HepG2 (cell line): ENCODE data around the gene ABHD17A. TPM values are rescaled to one million over a fixed set of nuclear protein-coding genes. Genes with fewer than 3 reads are reported as not detected.

ENCODE experiments used
- ARHGAP35 ChIP-seq: sonication (generic); formaldehyde crosslinking; IDR thresholded peaks from 2 replicates; pipeline ENCODE4 v1.9.0; 2022; ENCODE audit warnings: mild to moderate bottlenecking, inconsistent platforms, moderate library complexity, missing genetic modification reagents, borderline replicate concordance
- DNMT1 ChIP-seq: sonication (generic); formaldehyde crosslinking; IDR thresholded peaks from 2 replicates; pipeline ENCODE4 v1.5.1; 2020; ENCODE audit warnings: mild to moderate bottlenecking, missing genetic modification reagents
- IRF2 ChIP-seq: IDR thresholded peaks from 2 replicates; pipeline ENCODE4 v1.6.1; 2018; ENCODE audit warnings: missing genetic modification reagents, missing compliant biosample characterization
- TBX3 ChIP-seq: fragments of 450-650 bp; IDR thresholded peaks from 2 replicates; pipeline ENCODE4 v1.6.1; 2017; ENCODE audit warnings: antibody characterized with exemption, mild to moderate bottlenecking, inconsistent platforms, borderline replicate concordance
- ZNF251 ChIP-seq: sonication (generic); formaldehyde crosslinking; IDR thresholded peaks from 2 replicates; pipeline ENCODE4 v1.9.0; 2021; ENCODE audit warnings: mild to moderate bottlenecking, missing genetic modification reagents
- ZNF547 ChIP-seq: sonication (generic); formaldehyde crosslinking; IDR thresholded peaks from 2 replicates; pipeline ENCODE4 v1.5.1; 2020; ENCODE audit warnings: mild to moderate bottlenecking, missing genetic modification reagents
- ZNF557 ChIP-seq: sonication (generic); formaldehyde crosslinking; IDR thresholded peaks from 2 replicates; pipeline ENCODE4 v1.4.0; 2020; ENCODE audit warnings: missing genetic modification reagents
- ZSCAN9 ChIP-seq: IDR thresholded peaks from 2 replicates; pipeline ENCODE4 v1.6.1; 2016; ENCODE audit warnings: borderline replicate concordance
- polyA plus RNA-seq, 8 experiments: library from polyadenylated mRNA; depleted of rRNA in 3 of 8; stranded (reverse) in 7 of 8; unstranded in 1 of 8; fragments of >200 nt; fragmentation: Illumina TruSeq in 4 of 8; extraction: Trizol in 4 of 8; gene quantifications; 2 replicates each; pipeline versions ENCODE4 v1.2.1 to v1.2.3, GENCODE V29; 2011 to 2016; ENCODE audit warnings: low read depth in 4 of 8, missing spikeins in 1 of 8, mixed read lengths in 1 of 8; ENCODE audit not compliant: insufficient read depth in 1 of 8
- total RNA-seq, 5 experiments: library from RNA; depleted of rRNA; stranded (reverse); fragments of >200 nt; fragmentation: Illumina TruSeq; extraction: Trizol; gene quantifications; 2 replicates each; pipeline ENCODE4 v1.2.3, GENCODE V29; 2016; ENCODE audit warnings: low read depth in 1 of 5
- TF ChIP-seq, protein P1 (sequence below): IDR thresholded peaks from 2 replicates; pipeline ENCODE4 v1.6.1; 2016; ENCODE audit warnings: missing biosample characterization, missing genetic modification reagents, low read depth
- TF ChIP-seq, protein P2 (sequence below): sonication (generic); formaldehyde crosslinking; IDR thresholded peaks from 2 replicates; pipeline ENCODE4 v1.8.1; 2023; ENCODE audit warnings: mild to moderate bottlenecking, moderate library complexity, missing genetic modification reagents
- TF ChIP-seq, protein P3 (sequence below): sonication (generic); formaldehyde crosslinking; IDR thresholded peaks from 2 replicates; pipeline ENCODE4 v1.5.0; 2020; ENCODE audit warnings: missing genetic modification reagents
- TF ChIP-seq, protein P4 (sequence below): sonication (generic); formaldehyde crosslinking; IDR thresholded peaks from 2 replicates; pipeline ENCODE4 v1.5.0; 2020; ENCODE audit warnings: mild to moderate bottlenecking, missing genetic modification reagents
- TF ChIP-seq, protein P5 (sequence below): sonication (generic); formaldehyde crosslinking; IDR thresholded peaks from 2 replicates; pipeline ENCODE4 v1.4.0; 2020; ENCODE audit warnings: mild to moderate bottlenecking, missing genetic modification reagents
- TF ChIP-seq, protein P6 (sequence below): sonication (generic); formaldehyde crosslinking; IDR thresholded peaks from 2 replicates; pipeline ENCODE4 v1.5.0; 2020; ENCODE audit warnings: mild to moderate bottlenecking, missing genetic modification reagents, borderline replicate concordance

Gene ABHD17A
- total and polyA plus RNA-seq, 2 of the 13 experiments (the other 11 are each of a cell fraction or from before 2014, with no cell fraction given), result 27.7 to 40.8 TPM

DNA sequence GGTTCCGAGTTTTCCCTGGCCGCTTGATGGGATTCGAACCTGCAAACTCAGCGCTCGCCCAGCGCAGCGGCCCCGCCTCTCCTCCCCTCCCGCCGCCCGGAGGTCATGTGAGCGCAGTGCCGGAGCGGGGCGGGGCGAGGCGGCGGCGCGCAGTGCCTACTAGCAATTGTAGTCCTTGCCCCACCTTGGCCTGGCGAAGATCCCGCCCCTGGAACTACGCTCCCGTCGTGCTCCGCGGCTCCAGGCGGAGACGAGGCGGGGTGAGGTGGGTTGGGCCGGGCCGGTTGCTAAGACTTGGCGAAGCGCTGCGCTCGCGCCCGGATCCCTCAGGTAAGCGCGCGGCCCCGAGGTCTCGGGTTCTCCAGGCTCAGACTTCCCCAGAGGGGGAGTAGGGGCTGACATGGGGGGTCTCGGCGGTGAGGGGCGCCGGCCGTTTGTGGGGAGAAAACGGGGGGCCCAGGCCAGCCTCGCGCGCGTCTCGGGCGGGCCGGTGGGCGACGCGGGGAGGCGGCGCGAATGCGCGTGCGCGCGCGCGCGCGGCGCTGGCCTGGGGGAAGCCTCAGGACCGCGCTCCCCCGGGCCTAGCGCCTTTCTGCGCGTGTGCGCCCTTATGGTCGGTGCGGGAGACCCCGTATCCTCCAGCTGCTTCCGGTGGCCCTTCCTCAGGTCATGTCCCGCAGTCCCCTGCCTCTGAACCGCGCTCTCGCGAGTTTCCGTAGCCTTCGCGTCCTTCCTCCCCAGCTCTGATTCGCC is 20.0 kb upstream of the ABHD17A start, which contains the start of the genes ADAT3 and SCAMP4 (continued):
- TF ChIP-seq ZNF557 (CRISPR knock-in tag), result no peak
- TF ChIP-seq, protein P1, sequence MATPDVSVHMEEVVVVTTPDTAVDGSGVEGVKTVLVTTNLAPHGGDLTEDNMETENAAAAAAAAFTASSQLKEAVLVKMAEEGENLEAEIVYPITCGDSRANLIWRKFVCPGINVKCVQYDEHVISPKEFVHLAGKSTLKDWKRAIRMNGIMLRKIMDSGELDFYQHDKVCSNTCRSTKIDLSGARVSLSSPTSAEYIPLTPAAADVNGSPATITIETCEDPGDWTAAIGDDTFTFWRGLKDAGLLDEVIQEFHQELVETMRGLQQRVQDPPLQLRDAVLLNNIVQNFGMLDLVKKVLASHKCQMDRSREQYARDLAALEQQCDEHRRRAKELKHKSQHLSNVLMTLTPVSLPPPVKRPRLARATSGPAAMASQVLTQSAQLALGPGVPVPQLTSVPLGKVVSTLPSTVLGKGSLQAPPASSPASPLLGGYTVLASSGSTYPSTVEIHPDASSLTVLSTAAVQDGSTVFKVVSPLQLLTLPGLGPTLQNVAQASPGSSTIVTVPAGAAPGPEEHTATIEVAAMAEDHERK (CRISPR knock-in tag), result peak; percentile 76
- peak; percentile 3; the same call in 1 of the 2 replicates for TF ChIP-seq ZNF547
- no peak for TF ChIP-seq ZSCAN9 (CRISPR knock-in tag)
- TF ChIP-seq, protein P2, sequence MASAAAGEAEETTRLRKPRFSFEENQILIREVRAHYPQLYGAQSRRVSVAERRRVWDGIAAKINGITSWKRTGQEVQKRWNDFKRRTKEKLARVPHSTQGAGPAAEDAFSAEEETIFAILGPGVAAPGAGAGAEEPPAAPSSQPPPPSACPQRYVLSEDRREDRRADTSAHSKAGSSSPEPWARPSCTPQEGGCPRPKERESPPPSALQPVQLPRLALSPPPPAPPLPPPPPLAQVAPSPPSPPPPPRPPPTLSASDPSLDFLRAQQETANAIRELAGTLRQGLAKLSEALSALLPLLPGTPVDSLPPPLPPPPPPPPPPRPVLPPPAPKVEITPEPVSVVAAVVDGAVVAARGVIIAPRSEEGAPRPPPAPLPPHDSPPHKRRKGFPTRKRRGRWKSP (CRISPR knock-in tag), result peak; percentile 85; the same call in 1 of the 2 replicates
- peak; percentile 35; the same call in 1 of the 2 replicates for TF ChIP-seq DNMT1 (CRISPR knock-in tag)
- TF ChIP-seq, protein P3, sequence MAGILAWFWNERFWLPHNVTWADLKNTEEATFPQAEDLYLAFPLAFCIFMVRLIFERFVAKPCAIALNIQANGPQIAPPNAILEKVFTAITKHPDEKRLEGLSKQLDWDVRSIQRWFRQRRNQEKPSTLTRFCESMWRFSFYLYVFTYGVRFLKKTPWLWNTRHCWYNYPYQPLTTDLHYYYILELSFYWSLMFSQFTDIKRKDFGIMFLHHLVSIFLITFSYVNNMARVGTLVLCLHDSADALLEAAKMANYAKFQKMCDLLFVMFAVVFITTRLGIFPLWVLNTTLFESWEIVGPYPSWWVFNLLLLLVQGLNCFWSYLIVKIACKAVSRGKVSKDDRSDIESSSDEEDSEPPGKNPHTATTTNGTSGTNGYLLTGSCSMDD, result no peak
- TF ChIP-seq ZNF251 (CRISPR knock-in tag), result no peak; the same call in 1 of the 2 replicates
- TF ChIP-seq, protein P4, sequence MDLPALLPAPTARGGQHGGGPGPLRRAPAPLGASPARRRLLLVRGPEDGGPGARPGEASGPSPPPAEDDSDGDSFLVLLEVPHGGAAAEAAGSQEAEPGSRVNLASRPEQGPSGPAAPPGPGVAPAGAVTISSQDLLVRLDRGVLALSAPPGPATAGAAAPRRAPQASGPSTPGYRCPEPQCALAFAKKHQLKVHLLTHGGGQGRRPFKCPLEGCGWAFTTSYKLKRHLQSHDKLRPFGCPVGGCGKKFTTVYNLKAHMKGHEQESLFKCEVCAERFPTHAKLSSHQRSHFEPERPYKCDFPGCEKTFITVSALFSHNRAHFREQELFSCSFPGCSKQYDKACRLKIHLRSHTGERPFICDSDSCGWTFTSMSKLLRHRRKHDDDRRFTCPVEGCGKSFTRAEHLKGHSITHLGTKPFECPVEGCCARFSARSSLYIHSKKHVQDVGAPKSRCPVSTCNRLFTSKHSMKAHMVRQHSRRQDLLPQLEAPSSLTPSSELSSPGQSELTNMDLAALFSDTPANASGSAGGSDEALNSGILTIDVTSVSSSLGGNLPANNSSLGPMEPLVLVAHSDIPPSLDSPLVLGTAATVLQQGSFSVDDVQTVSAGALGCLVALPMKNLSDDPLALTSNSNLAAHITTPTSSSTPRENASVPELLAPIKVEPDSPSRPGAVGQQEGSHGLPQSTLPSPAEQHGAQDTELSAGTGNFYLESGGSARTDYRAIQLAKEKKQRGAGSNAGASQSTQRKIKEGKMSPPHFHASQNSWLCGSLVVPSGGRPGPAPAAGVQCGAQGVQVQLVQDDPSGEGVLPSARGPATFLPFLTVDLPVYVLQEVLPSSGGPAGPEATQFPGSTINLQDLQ, result peak; percentile 100
- TF ChIP-seq, protein P5, sequence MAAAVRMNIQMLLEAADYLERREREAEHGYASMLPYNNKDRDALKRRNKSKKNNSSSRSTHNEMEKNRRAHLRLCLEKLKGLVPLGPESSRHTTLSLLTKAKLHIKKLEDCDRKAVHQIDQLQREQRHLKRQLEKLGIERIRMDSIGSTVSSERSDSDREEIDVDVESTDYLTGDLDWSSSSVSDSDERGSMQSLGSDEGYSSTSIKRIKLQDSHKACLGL (CRISPR knock-in tag), result no peak; the same call in 1 of the 2 replicates
- no peak for TF ChIP-seq ARHGAP35
- TF ChIP-seq TBX3, result peak; percentile 49; the same call in 1 of the 2 replicates
- TF ChIP-seq, protein P6, sequence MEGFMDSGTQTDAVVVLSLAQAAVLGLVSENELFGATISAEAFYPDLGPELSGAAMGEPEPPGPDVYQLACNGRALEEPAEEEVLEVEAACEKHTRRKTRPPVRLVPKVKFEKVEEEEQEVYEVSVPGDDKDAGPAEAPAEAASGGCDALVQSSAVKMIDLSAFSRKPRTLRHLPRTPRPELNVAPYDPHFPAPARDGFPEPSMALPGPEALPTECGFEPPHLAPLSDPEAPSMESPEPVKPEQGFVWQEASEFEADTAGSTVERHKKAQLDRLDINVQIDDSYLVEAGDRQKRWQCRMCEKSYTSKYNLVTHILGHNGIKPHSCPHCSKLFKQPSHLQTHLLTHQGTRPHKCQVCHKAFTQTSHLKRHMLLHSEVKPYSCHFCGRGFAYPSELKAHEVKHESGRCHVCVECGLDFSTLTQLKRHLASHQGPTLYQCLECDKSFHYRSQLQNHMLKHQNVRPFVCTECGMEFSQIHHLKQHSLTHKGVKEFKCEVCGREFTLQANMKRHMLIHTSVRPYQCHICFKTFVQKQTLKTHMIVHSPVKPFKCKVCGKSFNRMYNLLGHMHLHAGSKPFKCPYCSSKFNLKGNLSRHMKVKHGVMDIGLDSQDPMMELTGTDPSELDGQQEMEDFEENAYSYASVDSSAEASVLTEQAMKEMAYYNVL (CRISPR knock-in tag), result no peak
- TF ChIP-seq IRF2, result peak; percentile 14
